HG03432 (cell line): ENCODE results near the gene NID1.
A peak's percentile ranks its signal among the peaks of the same experiment; 100 is the strongest.

ENCODE experiments used
- ATAC-seq: cut with Tn5 transposase; IDR thresholded peaks from one replicate; pipeline ENCODE4 v1.9.1; 2021; ENCODE audit warnings: mild to moderate bottlenecking, moderate library complexity; ENCODE audit not compliant: unreplicated experiment

NID1 gene

GRCh38 chr1:236002572-236002971 lies 62.3 kb downstream of the NID1 start:
- no peak for ATAC-seq

- no peak for ATAC-seq
Measured at GRCh38 chr1:236002025-236002390, 62.9 kb downstream of the NID1 start.

- no peak for ATAC-seq
Measured at GRCh38 chr1:236000781-236001180, 64.1 kb downstream of the NID1 start.

GRCh38 chr1:235999259-235999925 lies 65.5 kb downstream of the NID1 start:
- peak; percentile 86 for ATAC-seq

- peak; percentile 40 for ATAC-seq
Measured at GRCh38 chr1:235998812-235999211, 66.1 kb downstream of the NID1 start.

- no peak for ATAC-seq
Measured at GRCh38 chr1:235997931-235998330, 67.0 kb downstream of the NID1 start.

- no peak for ATAC-seq
Measured at GRCh38 chr1:235997049-235997448, 67.8 kb downstream of the NID1 start.

GRCh38 chr1:235996048-235996785 lies 68.7 kb downstream of the NID1 start:
- ATAC-seq = peak; percentile 20

GRCh38 chr1:235995511-235995910 lies 69.4 kb downstream of the NID1 start:
- no peak for ATAC-seq

- ATAC-seq = no peak
Measured at GRCh38 chr1:235993652-235994051, 71.2 kb downstream of the NID1 start.

- no peak for ATAC-seq
Measured at GRCh38 chr1:235992868-235993267, 72.0 kb downstream of the NID1 start.

GRCh38 chr1:235992346-235992745 lies 72.5 kb downstream of the NID1 start:
- no peak for ATAC-seq

- no peak for ATAC-seq
Measured at GRCh38 chr1:235990330-235990795, 74.5 kb downstream of the NID1 start.

GRCh38 chr1:235989105-235989504 lies 75.8 kb downstream of the NID1 start:
- ATAC-seq = no peak

GRCh38 chr1:235986869-235987268 lies 78.0 kb downstream of the NID1 start:
- peak; percentile 63 for ATAC-seq

GRCh38 chr1:235984041-235984825 lies 80.7 kb downstream of the NID1 start:
- ATAC-seq = no peak

GRCh38 chr1:235980976-235981375 lies 83.9 kb downstream of the NID1 start:
- no peak for ATAC-seq

GRCh38 chr1:235979716-235980333 lies 85.1 kb downstream of the NID1 start:
- ATAC-seq = no peak

- ATAC-seq = no peak
Measured at GRCh38 chr1:235979176-235979575, 85.7 kb downstream of the NID1 start.

GRCh38 chr1:235976490-235976889 lies 88.4 kb downstream of the NID1 start:
- no peak for ATAC-seq

GRCh38 chr1:235974616-235975015 lies 90.3 kb downstream of the NID1 start:
- ATAC-seq = no peak
